ENCODE data around the gene GRK6.

GRK6 gene

GRCh38 chr5:177427211-177427822 is 841 bp downstream of the GRK6 start:
- no peak for DNase-seq

GRCh38 chr5:177427919-177428573 is 1.6 kb downstream of the GRK6 start:
- DNase-seq, result no peak

- no peak for DNase-seq
Observed at GRCh38 chr5:177428574-177429217, 2.2 kb downstream of the GRK6 start.

GRCh38 chr5:177429248-177430040 is 3.0 kb downstream of the GRK6 start:
- peak; percentile 51 for DNase-seq

- DNase-seq, result no peak
Observed at GRCh38 chr5:177430140-177430951, 3.9 kb downstream of the GRK6 start.

GRCh38 chr5:177430972-177431316 is 4.5 kb downstream of the GRK6 start:
- DNase-seq, result no peak

GRCh38 chr5:177431317-177432142 is 5.1 kb downstream of the GRK6 start:
- DNase-seq, result no peak

GRCh38 chr5:177432143-177432838 is 5.8 kb downstream of the GRK6 start:
- DNase-seq, result no peak

GRCh38 chr5:177432839-177433657 is 6.6 kb downstream of the GRK6 start:
- DNase-seq, result no peak

GRCh38 chr5:177433658-177434217 is 7.3 kb downstream of the GRK6 start:
- no peak for DNase-seq

GRCh38 chr5:177434437-177434836 is 8.0 kb downstream of the GRK6 start:
- no peak for DNase-seq

GRCh38 chr5:177434942-177435738 is 8.7 kb downstream of the GRK6 start:
- no peak for DNase-seq

- no peak for DNase-seq
Observed at GRCh38 chr5:177435847-177436536, 9.5 kb downstream of the GRK6 start.

GRCh38 chr5:177437623-177438022 is 11.1 kb downstream of the GRK6 start:
- no peak for DNase-seq

- DNase-seq, result no peak
Observed at GRCh38 chr5:177438468-177438867, 12.0 kb downstream of the GRK6 start.

GRCh38 chr5:177439518-177440053 is 13.1 kb downstream of the GRK6 start:
- DNase-seq, result no peak

GRCh38 chr5:177440211-177440989 is 13.9 kb downstream of the GRK6 start:
- no peak for DNase-seq
